Measurements from ENCODE around the gene SLC9A2.

GRCh38 chr2:102635317-102635716, 16.0 kb downstream of the SLC9A2 start:
- TF ChIP-seq EZH2 (IDR thresholded peaks at IDR 0.05; ENCODE audit: borderline replicate concordance, low read length) (no peak), CTCF (conservative IDR thresholded peaks at IDR 0.05 in 1 of 2, IDR thresholded peaks at IDR 0.05 in 1 of 2; ENCODE audit: extremely low read depth in 1 of 2, insufficient read depth in 1 of 2, low read depth in 1 of 2, low read length in 2 of 2) (no peak)

Data from mammary epithelial cell (primary cell).